HFFc6 (cell line): Measurements from ENCODE around the gene HSD17B7. TPM values are rescaled to one million over a fixed set of nuclear protein-coding genes. Genes with fewer than 3 reads are reported as not detected.

ENCODE experiments used
- DNase-seq: peaks from one replicate; pipeline ENCODE4 v3.0.0-alpha.2; 2018
- H3K27ac Mint-ChIP-seq: 2 replicates; pipeline ENCODE4 v1.8.0; 2020; ENCODE audit warnings: mild to moderate bottlenecking, mixed read lengths
- H3K27me3 Mint-ChIP-seq: 2 replicates; pipeline ENCODE4 v1.8.0; 2021; ENCODE audit warnings: mild to moderate bottlenecking, moderate library complexity, mixed read lengths; ENCODE audit not compliant: insufficient read depth
- H3K36me3 Mint-ChIP-seq: 2 replicates; pipeline ENCODE4 v1.8.0; 2021; ENCODE audit warnings: low read depth, mixed read lengths
- H3K4me1 Mint-ChIP-seq: 2 replicates; pipeline ENCODE4 v1.8.0; 2020; ENCODE audit warnings: low read depth, mixed read lengths
- H3K4me3 Mint-ChIP-seq: 2 replicates; pipeline ENCODE4 v1.8.0; 2020; ENCODE audit warnings: mild to moderate bottlenecking, moderate library complexity, mixed read lengths
- H3K9me3 Mint-ChIP-seq: 2 replicates; pipeline ENCODE4 v1.8.0; 2020; ENCODE audit warnings: mild to moderate bottlenecking, mixed read lengths
- total RNA-seq, 6 experiments: library from RNA; stranded (reverse); fragmentation: NEBNext Ultra II Directional; extraction: Animal tissue kit (Norgen Biotek cat#: 25700); gene quantifications; 2 replicates in 1 of 6; 3 replicates in 5 of 6; pipeline ENCODE4 v1.2.3, GENCODE V29; 2021
- TF ChIP-seq, protein P1 (sequence below): fragments of 200-600 bp; sonication (generic); IDR thresholded peaks from 2 replicates; pipeline ENCODE4 v1.5.0; 2021; ENCODE audit warnings: antibody characterized with exemption, mild to moderate bottlenecking

The HSD17B7 gene
- total RNA-seq, 6 experiments from 2014 or later, result 3.1 to 6.2 (median 4.4) TPM

DNA sequence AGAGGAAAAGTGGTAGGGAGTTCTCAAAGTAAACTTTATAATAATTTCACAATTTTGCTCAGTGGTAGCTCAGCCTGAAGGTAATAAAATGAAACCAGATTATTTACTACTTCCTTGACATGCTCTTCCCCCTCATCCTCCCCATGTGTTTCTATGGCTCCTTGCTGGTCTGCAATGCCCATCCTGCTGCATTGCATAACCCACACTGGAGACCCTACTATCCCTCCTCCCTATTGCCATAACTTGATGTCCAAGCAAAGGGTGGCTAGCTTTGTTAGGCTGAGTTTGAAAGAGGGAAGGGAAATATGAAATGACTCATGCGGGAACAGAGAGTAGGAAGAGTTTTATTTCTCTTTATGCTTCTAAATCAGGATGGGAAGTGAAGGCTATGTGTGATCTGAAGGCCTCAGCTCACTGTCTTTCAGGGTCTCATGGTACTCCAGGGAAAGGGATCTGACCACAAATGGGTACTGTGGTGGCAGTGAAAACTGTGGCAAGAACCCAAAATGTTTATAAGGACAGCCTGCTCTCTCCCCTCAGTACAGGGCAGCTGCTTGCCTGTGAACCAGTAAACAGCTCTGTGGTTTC is 36.4 kb upstream of the HSD17B7 start:
- DNase-seq, result no peak
- H3K9me3 Mint-ChIP-seq, result peaks cover 9% of the 10 kb centered on the region

DNA sequence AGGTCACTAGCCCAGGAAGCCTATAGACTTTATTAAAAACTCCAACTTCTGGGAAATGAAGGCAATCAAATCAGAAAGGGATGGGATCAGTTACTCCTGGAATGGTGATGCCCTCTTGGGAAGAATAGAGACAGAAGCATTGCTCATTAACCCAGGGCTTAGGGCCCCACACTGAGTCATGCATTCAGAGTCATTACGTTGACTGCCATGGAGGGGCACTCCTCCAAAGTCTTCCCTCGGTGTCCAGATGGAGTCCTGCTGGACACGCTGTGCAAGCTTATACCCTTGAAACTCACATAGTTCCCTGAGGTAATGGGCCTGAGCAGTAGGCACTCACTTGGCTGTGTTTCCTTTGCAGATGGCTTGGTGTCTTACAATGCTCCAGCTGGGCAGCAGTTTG is 35.2 kb upstream of the HSD17B7 start:
- Mint-ChIP-seq H3K4me3 (no peak overlapping the region), H3K9me3 (no peaks in the 10 kb centered on the region; the same call in 1 of the 2 replicates), H3K27ac (no peak overlapping the region; the same call in 1 of the 2 replicates), H3K27me3 (peaks cover 3% of the 10 kb centered on the region; the same call in 1 of the 2 replicates), H3K36me3 (peaks cover 29% of the 10 kb centered on the region), H3K4me1 (no peaks in the 10 kb centered on the region)
- DNase-seq, result peak; percentile 31
- TF ChIP-seq, protein P1, sequence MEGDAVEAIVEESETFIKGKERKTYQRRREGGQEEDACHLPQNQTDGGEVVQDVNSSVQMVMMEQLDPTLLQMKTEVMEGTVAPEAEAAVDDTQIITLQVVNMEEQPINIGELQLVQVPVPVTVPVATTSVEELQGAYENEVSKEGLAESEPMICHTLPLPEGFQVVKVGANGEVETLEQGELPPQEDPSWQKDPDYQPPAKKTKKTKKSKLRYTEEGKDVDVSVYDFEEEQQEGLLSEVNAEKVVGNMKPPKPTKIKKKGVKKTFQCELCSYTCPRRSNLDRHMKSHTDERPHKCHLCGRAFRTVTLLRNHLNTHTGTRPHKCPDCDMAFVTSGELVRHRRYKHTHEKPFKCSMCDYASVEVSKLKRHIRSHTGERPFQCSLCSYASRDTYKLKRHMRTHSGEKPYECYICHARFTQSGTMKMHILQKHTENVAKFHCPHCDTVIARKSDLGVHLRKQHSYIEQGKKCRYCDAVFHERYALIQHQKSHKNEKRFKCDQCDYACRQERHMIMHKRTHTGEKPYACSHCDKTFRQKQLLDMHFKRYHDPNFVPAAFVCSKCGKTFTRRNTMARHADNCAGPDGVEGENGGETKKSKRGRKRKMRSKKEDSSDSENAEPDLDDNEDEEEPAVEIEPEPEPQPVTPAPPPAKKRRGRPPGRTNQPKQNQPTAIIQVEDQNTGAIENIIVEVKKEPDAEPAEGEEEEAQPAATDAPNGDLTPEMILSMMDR, result peak; percentile 23; the same call in 1 of the 2 replicates

More for the DNA sequence above, 36.4 kb upstream of the HSD17B7 start:
- Mint-ChIP-seq H3K4me1 (no peaks in the 10 kb centered on the region), H3K4me3 (peak overlapping the region; percentile 65), H3K27ac (no peak overlapping the region; the same call in 1 of the 2 replicates), H3K36me3 (peaks cover 31% of the 10 kb centered on the region), H3K27me3 (peaks cover 3% of the 10 kb centered on the region; the same call in 1 of the 2 replicates)
- TF ChIP-seq, protein P1, result no peak

DNA sequence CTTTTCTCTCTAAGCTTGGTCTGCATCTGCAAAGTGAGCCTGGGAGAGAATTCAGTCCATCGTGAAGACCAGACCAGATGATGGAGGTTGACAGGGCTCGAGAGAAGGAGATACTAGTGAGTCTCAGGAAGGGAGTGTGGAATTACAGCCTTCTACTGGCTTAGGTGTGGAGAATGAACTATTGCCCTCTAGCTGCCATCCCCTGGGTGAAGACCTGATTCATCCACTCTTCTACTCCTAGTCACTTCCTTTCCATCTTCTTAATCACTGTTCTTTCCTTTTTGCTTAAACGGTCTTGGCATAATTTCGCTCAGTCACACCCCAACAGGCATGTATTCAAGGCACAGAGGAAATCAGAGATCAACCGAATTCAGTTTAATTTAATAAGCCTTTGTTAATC is 34.0 kb upstream of the HSD17B7 start:
- TF ChIP-seq, protein P1, result peak; percentile 66
- H3K9me3 Mint-ChIP-seq, result no peaks in the 10 kb centered on the region
- H3K4me1 Mint-ChIP-seq, result no peaks in the 10 kb centered on the region
- peaks cover 36% of the 10 kb centered on the region for H3K36me3 Mint-ChIP-seq
- H3K27me3 Mint-ChIP-seq, result peaks cover 3% of the 10 kb centered on the region
- no peak overlapping the region for H3K4me3 Mint-ChIP-seq
- DNase-seq, result peak; percentile 73
- H3K27ac Mint-ChIP-seq, result no peak overlapping the region

DNA sequence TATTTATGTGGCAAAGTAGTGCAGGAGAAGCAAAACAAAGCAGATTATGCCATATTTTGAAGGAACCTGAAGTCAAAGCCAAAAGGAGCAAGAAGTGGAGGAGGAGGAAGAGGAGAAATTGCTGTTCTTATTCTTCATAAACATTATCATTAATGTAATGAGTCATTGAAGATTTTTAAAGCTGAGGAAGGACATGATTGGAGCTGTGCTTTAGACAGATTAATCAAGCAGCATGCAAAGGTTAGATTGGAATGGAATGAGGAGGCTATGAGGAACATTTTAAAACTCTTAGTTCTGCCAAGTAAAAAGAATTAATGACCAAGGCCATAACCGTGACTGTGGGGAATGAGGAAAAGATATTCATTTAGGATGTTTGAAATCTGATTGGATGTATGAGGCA is 33.0 kb upstream of the HSD17B7 start:
- peaks cover 3% of the 10 kb centered on the region for H3K27me3 Mint-ChIP-seq
- H3K4me3 Mint-ChIP-seq, result no peak overlapping the region
- peak; percentile 27 for DNase-seq
- H3K36me3 Mint-ChIP-seq, result peaks cover 36% of the 10 kb centered on the region
- no peaks in the 10 kb centered on the region for H3K9me3 Mint-ChIP-seq
- no peaks in the 10 kb centered on the region for H3K4me1 Mint-ChIP-seq
- TF ChIP-seq, protein P1, result no peak
- H3K27ac Mint-ChIP-seq, result no peak overlapping the region

DNA sequence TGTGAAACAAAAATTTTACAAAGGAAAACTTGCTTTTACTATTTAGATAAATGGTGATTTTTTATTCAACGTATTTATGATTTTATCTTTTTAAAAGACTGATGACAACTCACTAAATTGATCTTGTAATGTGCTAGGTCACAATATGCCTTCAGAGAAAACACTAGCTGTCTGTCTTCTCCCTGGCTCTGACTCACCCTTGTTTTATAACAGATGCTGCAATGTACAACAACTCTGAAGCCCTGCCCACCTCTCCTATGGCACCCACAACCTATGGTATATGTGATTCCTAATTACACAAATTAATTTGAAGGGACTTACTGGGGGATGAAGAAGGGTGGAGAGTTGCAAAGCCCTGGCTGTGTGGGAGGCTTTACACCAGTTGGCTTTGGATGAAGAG is 24.7 kb upstream of the HSD17B7 start:
- no peaks in the 10 kb centered on the region for H3K9me3 Mint-ChIP-seq
- TF ChIP-seq, protein P1, result no peak
- H3K27ac Mint-ChIP-seq, result peak overlapping the region; percentile 14; the same call in 1 of the 2 replicates
- peaks cover 79% of the 10 kb centered on the region for H3K36me3 Mint-ChIP-seq
- no peak overlapping the region for H3K4me3 Mint-ChIP-seq
- peaks cover 3% of the 10 kb centered on the region for H3K27me3 Mint-ChIP-seq
- no peak for DNase-seq
- H3K4me1 Mint-ChIP-seq, result peaks cover 23% of the 10 kb centered on the region
